Omental fat pad (tissue), 4 donors: Measurements from ENCODE around the gene HSD11B1L. TPM values are rescaled to one million over a fixed set of nuclear protein-coding genes. Genes with fewer than 3 reads are reported as not detected.

Source experiments
- ATAC-seq: fragments of 150-250 bp; one replicate; pipeline ENCODE4 v1.9.1; 2016; ENCODE audit warnings: mild to moderate bottlenecking, moderate library complexity; ENCODE audit not compliant: low FRiP score
- DNase-seq: peaks from one replicate; pipeline ENCODE4 v3.0.0-alpha.2; 2019; ENCODE audit warnings: low spot score
- total RNA-seq, 4 donors: library from RNA; depleted of rRNA; stranded (reverse); fragments of >200 nt; gene quantifications; one replicate each; pipeline ENCODE4 v1.1.0, GENCODE V29; 2016
- TF ChIP-seq, protein P1 (sequence below), 3 donors: fragments of 450-650 bp; IDR thresholded peaks; one replicate each; pipeline ENCODE4 v1.5.1; 2016 to 2017; ENCODE audit warnings: antibody characterized with exemption in 3 of 3, mild to moderate bottlenecking in 3 of 3, moderate library complexity in 2 of 3

HSD11B1L gene
- total RNA-seq, 4 donors from 2014 or later, result 4.3 to 9.5 (median 7.8) TPM

- DNase-seq, result no peak
- TF ChIP-seq, protein P1, sequence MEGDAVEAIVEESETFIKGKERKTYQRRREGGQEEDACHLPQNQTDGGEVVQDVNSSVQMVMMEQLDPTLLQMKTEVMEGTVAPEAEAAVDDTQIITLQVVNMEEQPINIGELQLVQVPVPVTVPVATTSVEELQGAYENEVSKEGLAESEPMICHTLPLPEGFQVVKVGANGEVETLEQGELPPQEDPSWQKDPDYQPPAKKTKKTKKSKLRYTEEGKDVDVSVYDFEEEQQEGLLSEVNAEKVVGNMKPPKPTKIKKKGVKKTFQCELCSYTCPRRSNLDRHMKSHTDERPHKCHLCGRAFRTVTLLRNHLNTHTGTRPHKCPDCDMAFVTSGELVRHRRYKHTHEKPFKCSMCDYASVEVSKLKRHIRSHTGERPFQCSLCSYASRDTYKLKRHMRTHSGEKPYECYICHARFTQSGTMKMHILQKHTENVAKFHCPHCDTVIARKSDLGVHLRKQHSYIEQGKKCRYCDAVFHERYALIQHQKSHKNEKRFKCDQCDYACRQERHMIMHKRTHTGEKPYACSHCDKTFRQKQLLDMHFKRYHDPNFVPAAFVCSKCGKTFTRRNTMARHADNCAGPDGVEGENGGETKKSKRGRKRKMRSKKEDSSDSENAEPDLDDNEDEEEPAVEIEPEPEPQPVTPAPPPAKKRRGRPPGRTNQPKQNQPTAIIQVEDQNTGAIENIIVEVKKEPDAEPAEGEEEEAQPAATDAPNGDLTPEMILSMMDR (IDR thresholded peaks at IDR 0.05), result no peak
- ATAC-seq, result no peak
Measured at GRCh38 chr19:5679289-5680083, 1.3 kb upstream of the HSD11B1L start.

DNA sequence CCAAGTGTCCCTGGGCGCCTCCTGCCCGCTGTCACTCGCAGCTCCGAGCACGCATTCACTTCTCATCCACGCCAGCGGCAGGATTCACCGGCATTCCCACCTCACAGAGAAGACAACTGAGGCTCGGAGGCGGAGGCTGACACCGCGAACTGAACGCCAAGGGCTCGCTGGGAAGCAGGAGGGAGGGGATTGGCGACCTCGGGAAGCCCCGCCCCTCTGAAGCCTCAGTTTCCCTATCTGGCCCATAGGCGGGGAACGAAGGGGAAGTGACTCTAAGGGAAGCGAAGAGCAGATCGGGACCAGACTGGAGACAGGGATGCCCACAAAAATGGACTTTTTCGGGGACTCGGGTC lies 767 bp upstream of the HSD11B1L start:
- ATAC-seq, result peak; percentile 1
- no peak for DNase-seq
- TF ChIP-seq, protein P1 (IDR thresholded peaks at IDR 0.05), result no peak

DNA sequence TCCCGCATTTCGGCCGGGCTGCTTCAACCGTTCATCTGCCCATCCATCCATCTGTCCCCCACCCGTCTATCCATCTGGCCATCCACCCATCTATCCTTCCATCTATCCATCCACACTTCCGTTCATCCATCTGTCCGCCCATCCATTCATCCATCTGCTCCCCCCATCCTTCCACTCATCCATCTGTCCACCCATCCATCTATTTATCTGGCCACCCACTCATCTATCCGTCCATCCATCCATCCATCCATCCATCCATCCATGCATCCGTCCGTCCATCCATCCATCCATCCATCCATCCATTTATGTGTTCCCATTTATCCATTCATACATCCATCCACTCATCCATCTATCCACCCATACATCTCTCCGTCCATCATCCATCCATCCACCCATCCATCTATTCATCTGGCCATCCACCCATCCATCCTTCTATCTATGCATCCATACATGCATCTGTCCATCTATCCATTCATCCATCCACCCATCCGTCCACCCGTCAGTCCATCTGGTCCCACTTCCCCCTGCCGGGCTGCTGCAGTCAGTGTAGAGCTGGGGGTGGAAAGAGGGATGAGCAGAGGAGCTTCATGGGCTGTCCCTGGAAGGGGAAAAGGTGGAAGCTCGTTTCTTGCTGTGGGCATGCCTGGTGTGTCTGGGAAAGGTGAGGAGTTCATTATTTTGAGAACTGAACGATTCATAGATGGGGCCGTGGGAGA lies 722 bp downstream of the HSD11B1L start:
- TF ChIP-seq, protein P1 (IDR thresholded peaks at IDR 0.05), result no peak
- ATAC-seq (no peak), DNase-seq (no peak)

- TF ChIP-seq, protein P1 (IDR thresholded peaks at IDR 0.05), result no peak
- DNase-seq, result no peak
- ATAC-seq, result no peak
Measured at GRCh38 chr19:5682107-5682482, 1.3 kb downstream of the HSD11B1L start.

DNA sequence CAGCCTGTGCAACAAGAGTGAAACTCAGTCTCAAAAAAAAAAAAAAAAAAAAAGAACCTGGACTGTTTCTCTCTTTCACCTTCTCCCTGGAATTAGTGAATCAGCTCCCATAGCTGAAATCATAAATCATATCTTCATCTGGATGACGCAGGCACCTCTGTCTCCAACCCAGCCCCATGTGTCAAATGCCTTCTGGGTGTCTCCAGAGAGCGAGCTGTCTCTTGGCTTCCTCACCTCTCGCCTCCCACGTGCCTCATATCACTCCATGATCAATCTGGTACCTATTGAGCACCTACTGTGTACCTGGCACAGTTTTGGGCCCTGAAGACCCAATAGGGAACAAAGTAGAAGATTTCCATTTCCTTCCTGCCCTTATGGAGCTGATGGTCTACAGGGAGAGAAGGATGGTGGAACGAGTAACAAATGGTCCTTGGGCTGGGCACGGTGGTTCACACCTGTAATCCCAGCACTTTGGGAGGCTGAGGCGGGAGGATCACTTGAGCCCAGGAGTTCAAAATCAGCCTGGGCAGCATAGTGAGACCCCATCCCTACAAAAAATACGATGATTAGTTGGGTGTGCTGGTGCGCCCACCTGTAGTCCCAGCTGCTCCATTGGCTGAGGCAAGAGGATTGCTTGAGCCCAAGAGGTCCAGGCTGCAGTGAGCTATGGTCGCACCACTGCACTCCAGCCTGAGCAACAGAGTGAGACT lies 2.5 kb downstream of the HSD11B1L start:
- no peak for DNase-seq
- TF ChIP-seq, protein P1 (IDR thresholded peaks at IDR 0.05), result no peak
- ATAC-seq, result no peak

- no peak for ATAC-seq
- TF ChIP-seq, protein P1 (IDR thresholded peaks at IDR 0.05), result no peak
- DNase-seq, result no peak
Measured at GRCh38 chr19:5684694-5685430, 4.0 kb downstream of the HSD11B1L start.
